Small intestine (tissue), 7 donors: ENCODE data around the gene EYS. TPM values are rescaled to one million over a fixed set of nuclear protein-coding genes. Genes with fewer than 3 reads are reported as not detected.

Experiments used
- DNase-seq, 2 donors: peaks; one replicate each; pipeline versions ENCODE4 v3.0.0 to v3.0.0-alpha.2; 2013
- FAIRE-seq: peaks from 2 replicates; lab custom pipeline; 2012; peaks lifted over from hg19 to GRCh38; lab: Jason Lieb, UNC
- H3K27ac ChIP-seq, 3 donors: one replicate each; pipeline ENCODE4 v1.5.1; 2013; ENCODE audit warnings: low read length in 2 of 3, mild to moderate bottlenecking in 2 of 3, control low read depth in 1 of 3, inconsistent platforms in 1 of 3, low read depth in 1 of 3, moderate library complexity in 1 of 3
- H3K27me3 ChIP-seq, 3 donors: one replicate each; pipeline ENCODE4 v1.6.1; 2013; ENCODE audit warnings: low read length in 3 of 3, inconsistent platforms in 1 of 3; ENCODE audit not compliant: control insufficient read depth in 3 of 3, insufficient read depth in 3 of 3
- H3K36me3 ChIP-seq, 3 donors: one replicate each; pipeline ENCODE4 v1.6.1; 2013; ENCODE audit warnings: low read length in 3 of 3, inconsistent platforms in 1 of 3, low read depth in 1 of 3, mild to moderate bottlenecking in 1 of 3, moderate library complexity in 1 of 3; ENCODE audit not compliant: control insufficient read depth in 3 of 3, insufficient read depth in 2 of 3
- H3K4me1 ChIP-seq, 3 donors: one replicate each; pipeline ENCODE4 v1.6.1; 2013; ENCODE audit warnings: low read length in 2 of 3, inconsistent platforms in 1 of 3, low read depth in 1 of 3, mild to moderate bottlenecking in 1 of 3, moderate library complexity in 1 of 3; ENCODE audit not compliant: control insufficient read depth in 3 of 3, insufficient read depth in 2 of 3
- H3K4me3 ChIP-seq, 3 donors: one replicate each; pipeline ENCODE4 v1.5.1; 2013; ENCODE audit warnings: low read length in 3 of 3, control low read depth in 1 of 3, inconsistent platforms in 1 of 3, low read depth in 1 of 3, mild to moderate bottlenecking in 1 of 3, moderate library complexity in 1 of 3
- H3K9me3 ChIP-seq, 2 donors: one replicate each; pipeline ENCODE4 v1.6.1; 2013; ENCODE audit warnings: low read depth in 1 of 2, low read length in 1 of 2; ENCODE audit not compliant: control insufficient read depth in 2 of 2, insufficient read depth in 1 of 2
- WGBS, 3 donors: extraction: QIAGEN DNeasy Blood & Tissue Kit; methylation state at CpG; one replicate each; pipeline ENCODE4 v1.1.7; 2013; 5-methylcytosine and 5-hydroxymethylcytosine counted together
- polyA plus RNA-seq, 4 donors: library from polyadenylated mRNA; stranded (reverse) in 3 of 4; unstranded in 1 of 4; fragments of 200-250 nt in 3 of 4; fragments of 120-200 nt in 1 of 4; gene quantifications; one replicate each; pipeline versions ENCODE4 v1.2.1 to v1.2.3, GENCODE V29; 2013
- donor health status: healthy with polysubstance abuse.
- donor health status: control.
- donor health status: control.
- donor health status: Bipolar disorder and iron deficiency.
- donor health status: healthy.

EYS gene
- polyA plus RNA-seq, 4 donors = 0.78 TPM; not detected in 3

DNA sequence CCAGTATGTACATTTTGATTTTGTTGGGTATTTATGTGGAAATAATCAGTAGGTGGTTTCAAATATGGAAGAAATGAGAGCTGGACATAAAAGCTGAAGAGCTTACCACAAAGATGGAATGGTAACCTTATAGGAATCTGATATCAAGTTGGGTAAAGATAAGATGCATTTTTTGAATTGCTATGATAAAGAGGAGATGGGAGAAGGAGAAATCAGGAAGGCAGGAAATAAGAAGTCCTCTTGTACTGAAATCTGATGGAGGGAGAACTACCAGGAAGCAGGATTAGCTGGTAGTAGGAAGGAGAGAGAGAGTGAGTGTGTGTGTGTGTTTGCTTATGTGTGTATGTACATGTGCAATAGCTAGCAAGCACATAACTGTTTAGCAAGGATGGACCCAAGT lies 1603.0 kb downstream of the EYS start:
- Histone ChIP-seq H3K4me3 (no peak overlapping the region), H3K27me3 (no peaks in the 10 kb centered on the region), H3K4me1 (no peaks in the 10 kb centered on the region), H3K9me3 (no peaks in the 10 kb centered on the region), H3K36me3 (no peaks in the 10 kb centered on the region), H3K27ac (no peak overlapping the region)
- DNase-seq = no peak
- no peak for FAIRE-seq

DNA sequence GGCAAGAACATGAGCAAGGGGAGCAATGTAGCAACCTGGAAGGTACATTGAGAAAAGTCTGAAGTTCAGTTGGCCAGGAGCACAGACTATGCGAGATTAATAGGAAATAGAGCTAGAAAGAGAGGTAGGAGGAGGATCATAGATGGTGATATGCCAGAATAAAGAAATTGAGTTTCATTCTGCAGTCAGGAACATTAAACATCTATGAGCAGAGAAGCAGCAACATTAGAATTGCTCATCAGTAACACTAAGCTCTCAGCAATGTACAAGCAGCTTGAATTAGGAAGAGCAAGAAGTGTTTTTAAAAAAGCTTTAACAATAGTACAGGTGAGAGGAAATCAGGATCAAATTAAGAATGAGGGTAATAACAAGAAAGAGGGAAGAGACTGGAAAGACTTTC lies 1603.5 kb downstream of the EYS start:
- FAIRE-seq = no peak
- H3K4me1 ChIP-seq = no peaks in the 10 kb centered on the region

DNA sequence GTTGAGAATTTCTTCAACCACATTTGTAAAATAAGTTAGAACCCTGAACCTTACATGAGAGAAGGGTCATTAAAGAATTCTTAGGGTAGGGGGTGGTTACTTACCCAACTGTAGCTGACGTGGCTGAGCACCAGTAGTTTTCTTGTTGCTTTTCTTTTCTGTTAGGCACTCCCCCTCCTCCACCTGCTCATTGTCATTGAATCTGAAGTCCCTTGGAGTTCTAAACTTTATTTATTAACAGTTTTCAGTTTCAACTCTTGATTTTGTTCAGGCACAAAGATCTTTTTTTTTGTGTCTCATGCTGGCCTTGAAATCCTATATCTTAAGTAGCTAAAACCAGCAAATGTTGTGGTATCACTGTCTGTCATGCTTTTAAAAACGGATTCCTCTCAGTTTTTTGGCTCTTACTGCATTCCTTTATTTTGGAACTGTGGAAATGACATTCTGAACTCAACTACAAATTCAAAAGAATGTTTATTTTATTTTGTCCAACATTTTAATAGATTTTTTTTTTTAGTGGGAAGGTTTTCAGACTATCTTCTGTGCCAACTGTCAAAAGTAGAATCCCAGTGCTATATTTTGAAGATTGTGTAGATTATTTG lies 1606.2 kb downstream of the EYS start:
- H3K4me1 ChIP-seq = no peaks in the 10 kb centered on the region
- WGBS, 3 donors = 24 to 38% (median 35%) methylated on average over 2 of the region's 2 CpGs
- no peak overlapping the region for H3K4me3 ChIP-seq
- peaks cover 0 to 5% of the 10 kb centered on the region in 2 donors for H3K9me3 ChIP-seq
- DNase-seq = no peak
- no peak overlapping the region for H3K27ac ChIP-seq
- no peaks in the 10 kb centered on the region for H3K36me3 ChIP-seq
- FAIRE-seq = no peak
- no peaks in the 10 kb centered on the region for H3K27me3 ChIP-seq

More for the DNA sequence above, 1603.5 kb downstream of the EYS start:
- Histone ChIP-seq H3K36me3 (no peaks in the 10 kb centered on the region), H3K4me3 (no peak overlapping the region), H3K27ac (no peak overlapping the region), H3K27me3 (no peaks in the 10 kb centered on the region), H3K9me3 (no peaks in the 10 kb centered on the region)
- 17 to 54% (median 19%) methylated on average over 1 of the region's 1 CpG for WGBS, 3 donors
- no peak for DNase-seq

DNA sequence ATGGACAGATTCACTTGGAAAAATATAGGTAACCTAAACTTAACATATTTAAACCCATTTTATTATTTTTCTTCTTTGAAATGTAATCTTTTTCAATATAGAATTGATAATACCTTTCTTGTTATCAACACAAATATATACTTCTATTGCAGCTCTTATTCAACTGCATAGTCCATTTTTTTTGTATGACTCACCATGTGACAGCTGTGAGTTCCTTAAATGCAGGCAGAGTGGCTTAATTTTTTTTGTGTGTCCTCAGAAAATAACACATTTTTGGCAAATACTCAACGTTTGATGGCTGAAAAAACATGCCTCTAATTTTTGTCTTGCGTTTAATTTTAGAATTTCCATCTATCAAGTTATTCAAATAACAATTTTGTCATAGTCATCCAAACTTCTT lies 1616.7 kb downstream of the EYS start:
- H3K27ac ChIP-seq = no peak overlapping the region
- DNase-seq = no peak
- FAIRE-seq = no peak
- H3K27me3 ChIP-seq = no peaks in the 10 kb centered on the region
- H3K4me1 ChIP-seq = no peaks in the 10 kb centered on the region
- H3K4me3 ChIP-seq = no peak overlapping the region
- H3K36me3 ChIP-seq = no peaks in the 10 kb centered on the region
- no peaks in the 10 kb centered on the region for H3K9me3 ChIP-seq
- WGBS, 3 donors = 55 to 60% (median 60%) methylated on average over 2 of the region's 2 CpGs

DNA sequence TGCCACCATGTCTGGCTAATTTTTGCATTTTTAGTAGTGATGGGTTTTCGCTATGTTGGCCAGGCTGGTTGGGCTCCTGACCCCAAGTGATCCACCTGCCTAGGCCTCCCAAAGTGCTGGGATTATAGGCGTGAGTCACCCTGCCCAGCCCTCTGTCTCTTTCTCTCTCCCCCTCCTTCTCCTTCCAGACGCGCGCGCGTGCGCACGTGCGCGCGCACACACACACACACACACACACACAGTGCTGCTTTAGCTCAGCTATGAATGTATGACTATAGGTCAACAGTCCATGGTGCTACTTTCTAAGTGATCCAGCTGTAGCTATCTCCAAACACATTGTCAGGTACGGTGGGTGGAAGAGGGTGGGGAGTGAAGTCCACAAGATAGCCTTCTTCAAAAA lies 1621.9 kb downstream of the EYS start:
- 90 to 93% (median 91%) methylated on average over 13 of the region's 13 CpGs for WGBS, 3 donors

DNA sequence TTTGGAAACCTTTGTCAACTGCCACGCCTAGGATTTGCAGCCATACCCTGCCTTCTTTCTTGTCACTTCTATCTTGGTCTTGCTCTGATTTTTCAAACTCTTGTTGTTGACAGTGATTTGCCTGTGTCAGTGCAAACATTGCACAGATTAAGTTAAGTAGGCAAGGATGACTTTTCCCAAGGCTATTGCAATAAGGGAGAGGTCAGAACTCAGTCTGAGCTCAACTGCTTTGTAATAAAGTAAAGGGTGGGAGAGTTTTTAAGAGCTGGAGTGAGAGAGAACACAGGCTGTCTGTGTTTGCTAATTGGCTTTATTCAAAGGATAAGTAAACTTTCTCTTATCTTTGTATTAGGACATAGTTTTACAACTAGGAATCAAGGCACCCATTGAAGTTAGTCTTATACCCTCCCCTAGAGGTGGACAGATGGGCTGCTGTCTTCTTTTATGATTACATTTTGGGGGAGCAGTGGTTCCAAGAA lies 1622.8 kb downstream of the EYS start:
- Histone ChIP-seq H3K27me3 (no peaks in the 10 kb centered on the region), H3K36me3 (no peaks in the 10 kb centered on the region), H3K27ac (no peak overlapping the region), H3K9me3 (no peaks in the 10 kb centered on the region), H3K4me1 (no peaks in the 10 kb centered on the region), H3K4me3 (no peak overlapping the region)
- peak in 1 of 2 donors; percentile 57 for DNase-seq
- WGBS, 3 donors = 32 to 61% (median 38%) methylated on average over 1 of the region's 1 CpG
- no peak for FAIRE-seq

More for the DNA sequence above, 1621.9 kb downstream of the EYS start:
- no peaks in the 10 kb centered on the region for H3K9me3 ChIP-seq
- H3K27me3 ChIP-seq = no peaks in the 10 kb centered on the region
- FAIRE-seq (no peak), DNase-seq (peak in 1 of 2 donors; percentile 32)
- no peaks in the 10 kb centered on the region for H3K36me3 ChIP-seq
- no peaks in the 10 kb centered on the region for H3K4me1 ChIP-seq
- H3K4me3 ChIP-seq = no peak overlapping the region
- no peak overlapping the region for H3K27ac ChIP-seq

DNA sequence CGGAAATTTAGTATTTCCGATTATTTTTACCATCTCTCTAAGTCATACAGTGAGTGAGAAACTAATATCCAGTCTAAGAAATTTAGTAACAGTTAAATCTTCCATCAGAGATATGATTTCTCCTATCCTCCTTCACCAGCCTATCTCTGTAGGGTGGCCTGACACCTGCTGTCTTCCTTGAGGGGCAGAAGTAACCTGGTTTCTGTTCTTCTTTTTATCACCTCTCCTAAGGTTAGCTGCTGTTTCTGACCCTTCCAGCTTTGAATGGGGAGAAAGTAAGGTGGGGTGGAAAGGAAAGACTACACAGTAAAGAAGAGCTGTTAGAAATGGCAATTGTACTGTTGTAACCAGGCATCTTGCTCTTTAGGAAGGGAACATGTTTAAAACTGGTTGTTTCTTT lies 1623.8 kb downstream of the EYS start:
- no peaks in the 10 kb centered on the region for H3K27me3 ChIP-seq
- no peaks in the 10 kb centered on the region for H3K9me3 ChIP-seq
- H3K27ac ChIP-seq = no peak overlapping the region
- no peaks in the 10 kb centered on the region for H3K4me1 ChIP-seq
- no peak for FAIRE-seq
- H3K36me3 ChIP-seq = no peaks in the 10 kb centered on the region
- no peak for DNase-seq
- 77 to 94% (median 91%) methylated on average over 2 of the region's 2 CpGs for WGBS, 3 donors
- no peak overlapping the region for H3K4me3 ChIP-seq

DNA sequence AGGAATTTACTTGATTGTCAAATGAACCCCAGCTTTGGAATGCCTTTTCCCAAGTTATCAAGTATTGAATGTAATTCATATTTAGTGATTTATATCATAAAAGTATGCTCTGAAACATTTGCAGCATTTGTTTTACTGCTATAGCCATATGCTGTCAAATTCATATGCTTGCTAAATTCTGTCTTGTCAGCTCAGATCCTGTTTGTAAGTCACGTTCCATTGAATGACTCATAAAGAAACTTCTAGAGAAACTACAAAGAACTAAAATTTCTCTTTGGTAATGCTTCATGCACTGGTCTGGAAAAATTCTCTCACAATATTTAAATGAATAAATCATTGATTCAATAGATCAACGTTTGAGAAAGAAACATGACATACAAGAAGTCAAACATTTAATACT lies 1625.6 kb downstream of the EYS start:
- H3K27ac ChIP-seq = no peak overlapping the region
- no peak overlapping the region for H3K4me3 ChIP-seq
- DNase-seq (no peak), FAIRE-seq (no peak)
- no peaks in the 10 kb centered on the region for H3K4me1 ChIP-seq
- H3K27me3 ChIP-seq = no peaks in the 10 kb centered on the region
- no peaks in the 10 kb centered on the region for H3K36me3 ChIP-seq
- 41 to 52% (median 50%) methylated on average over 2 of the region's 2 CpGs for WGBS, 3 donors
- no peaks in the 10 kb centered on the region for H3K9me3 ChIP-seq

DNA sequence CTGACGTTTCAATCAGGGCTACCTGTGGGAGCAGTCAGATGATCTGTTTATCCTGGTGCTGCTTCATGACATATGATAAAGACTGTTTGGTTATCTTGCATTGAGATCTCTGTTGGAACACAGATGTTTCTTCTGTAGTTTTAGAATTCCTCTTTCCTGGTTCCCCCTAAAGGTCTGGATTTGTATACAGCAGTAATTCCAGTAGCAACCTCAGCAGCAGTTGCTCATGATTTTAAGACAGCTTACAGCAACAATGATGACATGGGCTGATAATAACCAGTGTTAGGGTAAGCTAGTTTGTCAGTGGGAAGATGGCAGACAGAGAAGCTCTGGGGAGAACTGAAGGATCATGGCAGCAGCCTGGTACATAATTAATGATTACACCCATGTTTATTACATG lies 1632.0 kb downstream of the EYS start:
- Histone ChIP-seq H3K4me3 (no peak overlapping the region), H3K27ac (no peak overlapping the region), H3K9me3 (no peaks in the 10 kb centered on the region), H3K4me1 (no peaks in the 10 kb centered on the region), H3K27me3 (no peaks in the 10 kb centered on the region), H3K36me3 (no peaks in the 10 kb centered on the region)
- 31 to 73% (median 50%) methylated on average over 1 of the region's 1 CpG for WGBS, 3 donors
- DNase-seq (peak in 1 of 2 donors; percentile 8), FAIRE-seq (no peak)
